ENCODE data around the gene TMEM119. TPM values are rescaled to one million over a fixed set of nuclear protein-coding genes. Genes with fewer than 3 reads are reported as not detected.

TMEM119 gene
- total and polyA plus RNA-seq, 7 experiments from 2014 or later, result 0.13 to 1.6 (median 0.50) TPM; not detected in 1

DNA sequence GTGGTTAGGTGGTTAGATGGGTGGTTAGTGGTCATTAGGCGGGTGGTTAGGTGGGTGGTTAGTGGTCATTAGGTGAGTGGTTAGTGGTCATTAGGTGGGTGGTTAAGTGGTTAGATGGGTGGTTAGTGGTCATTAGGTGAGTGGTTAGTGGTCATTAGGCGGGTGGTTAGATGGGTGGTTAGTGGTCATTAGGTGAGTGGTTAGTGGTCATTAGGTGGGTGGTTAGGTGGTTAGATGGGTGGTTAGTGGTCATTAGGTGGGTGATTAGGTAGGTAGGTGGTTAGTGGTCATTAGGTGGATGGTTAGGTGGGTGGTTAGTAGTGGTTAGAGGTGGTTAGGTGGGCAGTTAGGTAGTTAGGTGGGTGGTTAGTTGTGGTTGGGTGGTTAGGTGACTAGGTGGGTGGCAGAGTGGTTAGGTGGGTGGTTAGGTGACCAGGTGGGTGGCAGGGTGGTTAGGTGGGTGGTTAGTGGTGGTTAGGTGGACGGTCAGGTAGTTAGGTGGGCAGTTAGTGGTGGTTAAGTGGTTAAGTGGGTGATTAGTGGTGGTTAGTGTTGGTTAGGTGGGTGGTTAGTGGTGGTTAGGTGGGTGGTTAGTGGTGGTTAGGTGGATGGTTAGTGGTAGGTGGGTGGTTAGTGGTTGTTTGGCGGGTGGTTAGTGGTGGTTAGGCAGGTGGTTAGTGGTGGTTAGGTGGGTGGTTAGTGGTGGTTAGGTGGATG is 8.0 kb upstream of the TMEM119 start:
- CTCF ChIA-PET, result interaction anchor here (1.8 kb wide), 1 partner anchor 12 kb away, joined by 5 read pairs; no protein-coding TSS in a partner anchor
- Histone ChIP-seq H3K9me3 (ENCODE audit: control insufficient read depth in 2 of 3, low read length in 3 of 3) (no peaks in the 10 kb centered on the region), H3K4me3 (ENCODE audit: low read length) (no peak overlapping the region), H3K4me1 (ENCODE audit: control insufficient read depth in 2 of 2, insufficient read depth in 2 of 2, low read length in 2 of 2) (no peaks in the 10 kb centered on the region), H3K36me3 (ENCODE audit: control insufficient read depth in 2 of 3, insufficient read depth in 3 of 3, low read length in 3 of 3) (no peaks in the 10 kb centered on the region), H3K27me3 (ENCODE audit: control insufficient read depth in 2 of 2, insufficient read depth in 2 of 2, low read length in 2 of 2) (no peaks in the 10 kb centered on the region), H3K27ac (ENCODE audit: low read depth, low read length) (no peak overlapping the region)
- Mint-ChIP-seq H3K4me1 (peaks cover 0 to 3% (median 0%) of the 10 kb centered on the region in 7 donors), H3K27me3 (peaks cover 0 to 7% (median 0%) of the 10 kb centered on the region in 5 donors), H3K36me3 (no peaks in the 10 kb centered on the region), H3K27ac (peak overlapping the region in 1 of 9 donors; percentile 76), H3K4me3 (peak overlapping the region in 1 of 10 donors; percentile 29), H3K9me3 (peaks cover 0 to 8% (median 0%) of the 10 kb centered on the region in 11 donors)
- DNase-seq, result no peak
- ATAC-seq, result no peak
- POLR2A ChIA-PET, result interaction anchor here (0.6 kb wide), 1 partner anchor 36 kb away, joined by 3 read pairs; no protein-coding TSS in a partner anchor
- intact Hi-C loops (cut with micrococcal nuclease), result no loop called here

- ATAC-seq (no peak), DNase-seq (no peak)
- Mint-ChIP-seq H3K27me3 (peaks cover 0 to 7% (median 0%) of the 10 kb centered on the region in 5 donors), H3K4me3 (peak overlapping the region in 1 of 10 donors; percentile 29), H3K9me3 (peaks cover 0 to 8% (median 0%) of the 10 kb centered on the region in 11 donors), H3K4me1 (peaks cover 0 to 3% (median 0%) of the 10 kb centered on the region in 7 donors), H3K27ac (peak overlapping the region in 1 of 9 donors; percentile 76), H3K36me3 (no peaks in the 10 kb centered on the region)
- Histone ChIP-seq H3K36me3 (ENCODE audit: control insufficient read depth in 2 of 3, insufficient read depth in 3 of 3, low read length in 3 of 3) (no peaks in the 10 kb centered on the region), H3K27ac (ENCODE audit: low read depth, low read length) (no peak overlapping the region), H3K27me3 (ENCODE audit: control insufficient read depth in 2 of 2, insufficient read depth in 2 of 2, low read length in 2 of 2) (no peaks in the 10 kb centered on the region), H3K4me3 (ENCODE audit: low read length) (no peak overlapping the region), H3K4me1 (ENCODE audit: control insufficient read depth in 2 of 2, insufficient read depth in 2 of 2, low read length in 2 of 2) (no peaks in the 10 kb centered on the region), H3K9me3 (ENCODE audit: control insufficient read depth in 2 of 3, low read length in 3 of 3) (no peaks in the 10 kb centered on the region)
- intact Hi-C loops (cut with micrococcal nuclease), result no loop called here
- ChIA-PET CTCF (no interaction called here), POLR2A (no interaction called here)
Observed at GRCh38 chr12:108605000-108605689, 7.3 kb upstream of the TMEM119 start.

- ATAC-seq, result no peak
- CTCF ChIA-PET, result interaction anchor here (1.0 kb wide), 1 partner anchor 14 kb away, joined by 3 read pairs; no protein-coding TSS in a partner anchor
- peaks cover 0 to 8% (median 0%) of the 10 kb centered on the region in 11 donors for H3K9me3 Mint-ChIP-seq
Observed at GRCh38 chr12:108604208-108604941, 6.5 kb upstream of the TMEM119 start.

DNA sequence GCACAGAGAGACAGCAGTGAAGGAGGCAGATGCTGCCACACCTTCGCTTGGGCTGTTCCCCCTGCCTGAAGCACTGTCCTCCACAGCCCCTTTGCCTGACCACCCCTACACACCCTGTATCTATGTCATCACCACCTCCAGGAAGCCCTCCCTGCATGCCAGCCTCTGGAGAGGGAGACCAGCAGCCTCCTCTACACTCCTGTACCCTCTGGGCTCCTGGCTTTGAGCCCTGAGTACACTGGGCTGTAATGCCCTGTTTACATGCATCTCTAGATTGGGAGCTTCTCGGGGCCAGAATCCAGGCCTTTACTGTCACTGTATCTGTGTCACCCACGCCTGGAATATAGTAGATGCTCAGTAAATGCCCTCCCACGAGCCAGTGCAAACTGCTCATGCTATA is 5.9 kb upstream of the TMEM119 start:
- no peak overlapping the region for H3K4me3 ChIP-seq (ENCODE audit: low read length)
- no peaks in the 10 kb centered on the region for H3K9me3 ChIP-seq (ENCODE audit: control insufficient read depth in 2 of 3, low read length in 3 of 3)
- Mint-ChIP-seq H3K36me3 (no peaks in the 10 kb centered on the region), H3K4me3 (no peak overlapping the region), H3K27ac (peak overlapping the region in 3 of 9 donors; percentile 7 to 60 (median 18)), H3K9me3 (peaks cover 0 to 8% (median 0%) of the 10 kb centered on the region in 11 donors), H3K4me1 (peaks cover 0 to 3% (median 0%) of the 10 kb centered on the region in 7 donors), H3K27me3 (peaks cover 0 to 7% (median 0%) of the 10 kb centered on the region in 5 donors)
- no peaks in the 10 kb centered on the region for H3K36me3 ChIP-seq (ENCODE audit: control insufficient read depth in 2 of 3, insufficient read depth in 3 of 3, low read length in 3 of 3)
- H3K4me1 ChIP-seq (ENCODE audit: control insufficient read depth in 2 of 2, insufficient read depth in 2 of 2, low read length in 2 of 2), result no peaks in the 10 kb centered on the region
- no peaks in the 10 kb centered on the region for H3K27me3 ChIP-seq (ENCODE audit: control insufficient read depth in 2 of 2, insufficient read depth in 2 of 2, low read length in 2 of 2)
- H3K27ac ChIP-seq (ENCODE audit: low read depth, low read length), result no peak overlapping the region
- no peak for ATAC-seq
- DNase-seq, result no peak
- POLR2A ChIA-PET, result no interaction called here
- intact Hi-C loops (cut with micrococcal nuclease), result no loop called here
- CTCF ChIA-PET, result interaction anchor here (1.0 kb wide), 1 partner anchor 15 kb away, joined by 3 read pairs; no protein-coding TSS in a partner anchor

More at GRCh38 chr12:108604208-108604941, 6.5 kb upstream of the TMEM119 start:
- Mint-ChIP-seq H3K27ac (peak overlapping the region in 2 of 9 donors; percentile 7 to 60), H3K36me3 (no peaks in the 10 kb centered on the region), H3K4me3 (no peak overlapping the region), H3K4me1 (peaks cover 0 to 3% (median 0%) of the 10 kb centered on the region in 7 donors), H3K27me3 (peaks cover 0 to 7% (median 0%) of the 10 kb centered on the region in 5 donors)
- Histone ChIP-seq H3K4me3 (ENCODE audit: low read length) (no peak overlapping the region), H3K36me3 (ENCODE audit: control insufficient read depth in 2 of 3, insufficient read depth in 3 of 3, low read length in 3 of 3) (no peaks in the 10 kb centered on the region), H3K4me1 (ENCODE audit: control insufficient read depth in 2 of 2, insufficient read depth in 2 of 2, low read length in 2 of 2) (no peaks in the 10 kb centered on the region), H3K27ac (ENCODE audit: low read depth, low read length) (no peak overlapping the region), H3K27me3 (ENCODE audit: control insufficient read depth in 2 of 2, insufficient read depth in 2 of 2, low read length in 2 of 2) (no peaks in the 10 kb centered on the region), H3K9me3 (ENCODE audit: control insufficient read depth in 2 of 3, low read length in 3 of 3) (no peaks in the 10 kb centered on the region)
- POLR2A ChIA-PET, result no interaction called here
- intact Hi-C loops (cut with micrococcal nuclease), result no loop called here
- no peak for DNase-seq

- Mint-ChIP-seq H3K4me3 (no peak overlapping the region), H3K36me3 (no peaks in the 10 kb centered on the region), H3K27ac (no peak overlapping the region), H3K4me1 (peaks cover 0 to 3% (median 0%) of the 10 kb centered on the region in 7 donors), H3K9me3 (peaks cover 0 to 8% (median 0%) of the 10 kb centered on the region in 11 donors), H3K27me3 (peaks cover 0 to 7% (median 0%) of the 10 kb centered on the region in 5 donors)
- CTCF ChIA-PET, result interaction anchor here (1.0 kb wide), 1 partner anchor 15 kb away, joined by 3 read pairs; no protein-coding TSS in a partner anchor
- Histone ChIP-seq H3K4me1 (ENCODE audit: control insufficient read depth in 2 of 2, insufficient read depth in 2 of 2, low read length in 2 of 2) (no peaks in the 10 kb centered on the region), H3K36me3 (ENCODE audit: control insufficient read depth in 2 of 3, insufficient read depth in 3 of 3, low read length in 3 of 3) (no peaks in the 10 kb centered on the region), H3K9me3 (ENCODE audit: control insufficient read depth in 2 of 3, low read length in 3 of 3) (no peaks in the 10 kb centered on the region), H3K27ac (ENCODE audit: low read depth, low read length) (no peak overlapping the region), H3K4me3 (ENCODE audit: low read length) (no peak overlapping the region), H3K27me3 (ENCODE audit: control insufficient read depth in 2 of 2, insufficient read depth in 2 of 2, low read length in 2 of 2) (no peaks in the 10 kb centered on the region)
- POLR2A ChIA-PET, result no interaction called here
- intact Hi-C loops (cut with micrococcal nuclease), result no loop called here
- DNase-seq, result no peak
- ATAC-seq, result no peak
Observed at GRCh38 chr12:108602976-108603704, 5.3 kb upstream of the TMEM119 start.

DNA sequence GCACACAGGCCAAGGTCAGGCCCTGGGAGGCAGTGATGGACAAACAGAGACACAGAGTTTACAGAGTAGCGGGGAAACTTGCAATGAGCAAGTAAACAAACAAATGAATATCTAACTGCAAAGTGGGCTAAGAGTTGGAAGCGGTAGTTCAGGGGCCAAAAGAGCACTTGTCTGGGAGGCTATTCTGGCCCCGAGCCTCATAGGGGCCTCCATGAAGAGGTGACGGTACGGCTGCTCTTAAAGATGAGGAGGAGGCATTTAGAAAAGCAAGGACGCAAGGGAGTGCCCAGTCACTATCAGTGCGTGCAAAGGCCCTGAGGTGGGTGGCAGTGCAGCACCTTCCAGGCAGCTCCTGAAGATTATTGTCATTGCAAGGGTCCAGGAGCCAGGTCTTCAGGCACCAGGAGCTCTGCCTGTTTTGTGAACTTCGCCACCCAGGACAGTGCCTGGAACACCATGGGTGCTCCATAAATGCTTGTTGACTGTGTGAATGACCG is 4.4 kb upstream of the TMEM119 start:
- H3K27me3 Mint-ChIP-seq, result peaks cover 0 to 7% (median 0%) of the 10 kb centered on the region in 5 donors
- H3K9me3 Mint-ChIP-seq, result peaks cover 0 to 8% (median 0%) of the 10 kb centered on the region in 11 donors
- H3K36me3 Mint-ChIP-seq, result no peaks in the 10 kb centered on the region
- no peak overlapping the region for H3K4me3 Mint-ChIP-seq
- H3K27ac Mint-ChIP-seq, result no peak overlapping the region
- no peaks in the 10 kb centered on the region for H3K4me1 ChIP-seq (ENCODE audit: control insufficient read depth in 2 of 2, insufficient read depth in 2 of 2, low read length in 2 of 2)
- CTCF ChIA-PET, result no interaction called here
- peaks cover 0 to 3% (median 0%) of the 10 kb centered on the region in 7 donors for H3K4me1 Mint-ChIP-seq
- no peaks in the 10 kb centered on the region for H3K9me3 ChIP-seq (ENCODE audit: control insufficient read depth in 2 of 3, low read length in 3 of 3)
- no peak overlapping the region for H3K27ac ChIP-seq (ENCODE audit: low read depth, low read length)
- no peaks in the 10 kb centered on the region for H3K36me3 ChIP-seq (ENCODE audit: control insufficient read depth in 2 of 3, insufficient read depth in 3 of 3, low read length in 3 of 3)
- intact Hi-C loops (cut with micrococcal nuclease), result no loop called here
- H3K27me3 ChIP-seq (ENCODE audit: control insufficient read depth in 2 of 2, insufficient read depth in 2 of 2, low read length in 2 of 2), result no peaks in the 10 kb centered on the region
- no peak overlapping the region for H3K4me3 ChIP-seq (ENCODE audit: low read length)
- DNase-seq, result no peak
- ATAC-seq, result no peak
- POLR2A ChIA-PET, result no interaction called here
